HG02840 (cell line): ENCODE results near the gene PROZ.

Source experiments
- ATAC-seq: cut with Tn5 transposase; IDR thresholded peaks from one replicate; pipeline ENCODE4 v1.9.1; 2021; ENCODE audit warnings: mild to moderate bottlenecking, moderate library complexity, moderate number of reproducible peaks; ENCODE audit not compliant: unreplicated experiment, low FRiP score

Gene PROZ

GRCh38 chr13:113119166-113119821, 39.2 kb upstream of the PROZ start:
- ATAC-seq = no peak

DNA sequence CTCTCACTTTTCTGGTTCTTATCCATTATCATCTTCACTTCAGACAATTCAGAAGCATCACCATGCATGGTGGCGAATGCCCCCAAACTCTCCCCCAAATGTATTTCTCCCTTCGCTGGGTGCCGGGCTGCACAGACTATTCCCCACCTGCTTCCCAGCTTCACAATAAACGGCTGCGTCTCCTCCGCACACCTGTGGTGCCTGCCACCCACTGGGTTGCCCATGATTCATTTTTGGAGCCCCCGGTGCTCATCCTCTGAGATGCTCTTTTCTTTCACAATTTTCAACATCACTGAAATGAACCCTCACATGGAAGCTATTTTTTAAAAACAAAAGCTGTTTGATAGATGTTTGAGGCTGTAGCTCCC, 38.6 kb upstream of the PROZ start:
- no peak for ATAC-seq

DNA sequence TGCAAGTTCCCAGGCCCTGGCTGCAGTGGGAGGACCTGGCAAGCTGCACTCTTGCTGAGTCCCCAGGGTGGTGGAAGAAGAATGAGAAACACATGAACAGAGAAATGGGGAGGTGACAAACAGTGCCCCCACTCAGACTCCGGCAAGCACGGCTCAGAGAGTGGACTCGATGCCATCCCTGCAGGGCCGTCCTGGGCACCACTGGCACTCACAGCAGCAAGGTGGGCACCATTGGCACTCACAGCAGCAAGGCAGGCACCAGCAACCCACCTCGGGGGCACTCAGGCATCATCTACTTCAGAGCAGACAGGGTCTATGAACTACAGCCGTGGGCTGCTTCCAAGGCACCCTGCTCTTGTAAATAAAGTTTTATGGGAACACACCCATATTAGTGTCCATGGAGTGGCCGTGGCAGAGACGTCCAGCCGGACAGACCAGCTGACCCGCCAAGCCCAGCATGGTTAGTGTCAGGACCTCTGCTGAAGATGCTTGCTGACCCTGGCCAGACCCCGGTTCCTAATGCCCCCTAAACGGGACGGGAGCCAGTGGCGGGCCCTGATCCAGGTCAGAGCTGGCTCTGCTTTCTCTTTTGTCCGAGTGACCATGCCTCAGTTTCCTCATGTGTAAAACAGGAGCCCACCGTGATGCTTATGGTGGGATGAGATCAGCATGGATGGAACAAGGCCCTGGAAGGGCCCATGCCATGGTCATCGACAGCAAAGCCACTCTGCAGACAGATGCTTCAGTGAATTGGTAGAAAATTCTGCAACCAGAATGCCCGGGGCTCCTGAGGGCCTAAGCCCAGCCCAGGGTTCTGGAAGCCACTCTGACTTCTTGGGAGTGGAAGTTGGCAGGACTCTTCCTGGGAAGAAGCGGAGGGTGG, 37.9 kb upstream of the PROZ start:
- no peak for ATAC-seq

- ATAC-seq = no peak
These were observed 37.1 kb upstream of the PROZ start for GRCh38 chr13:113121183-113121927.

DNA sequence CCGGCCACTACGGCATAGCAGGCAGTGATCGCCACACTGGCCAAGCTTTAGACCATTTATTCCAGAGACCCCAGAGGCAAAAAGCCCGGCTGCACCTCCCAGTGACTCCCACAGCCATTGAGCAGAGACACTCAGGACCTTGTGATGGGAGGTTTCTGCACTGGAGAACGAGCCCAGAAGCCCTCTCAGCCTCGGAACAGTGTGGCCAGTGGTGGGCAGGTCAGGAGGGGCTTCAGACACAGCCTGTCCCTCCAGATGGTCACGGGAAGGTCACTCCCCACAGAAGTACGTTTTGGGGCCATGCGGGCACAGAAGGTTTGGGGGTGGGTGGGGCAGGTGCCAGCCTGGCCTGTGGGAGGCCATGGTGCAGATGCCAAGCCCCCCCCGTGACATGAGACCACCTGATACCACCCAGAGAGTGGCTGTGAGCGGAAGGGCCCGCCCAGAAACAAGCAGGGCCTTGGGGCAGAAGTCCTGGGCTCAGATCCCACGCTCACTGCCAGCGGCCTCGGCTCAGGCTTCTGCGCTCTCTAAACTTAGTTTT, 36.4 kb upstream of the PROZ start:
- no peak for ATAC-seq

DNA sequence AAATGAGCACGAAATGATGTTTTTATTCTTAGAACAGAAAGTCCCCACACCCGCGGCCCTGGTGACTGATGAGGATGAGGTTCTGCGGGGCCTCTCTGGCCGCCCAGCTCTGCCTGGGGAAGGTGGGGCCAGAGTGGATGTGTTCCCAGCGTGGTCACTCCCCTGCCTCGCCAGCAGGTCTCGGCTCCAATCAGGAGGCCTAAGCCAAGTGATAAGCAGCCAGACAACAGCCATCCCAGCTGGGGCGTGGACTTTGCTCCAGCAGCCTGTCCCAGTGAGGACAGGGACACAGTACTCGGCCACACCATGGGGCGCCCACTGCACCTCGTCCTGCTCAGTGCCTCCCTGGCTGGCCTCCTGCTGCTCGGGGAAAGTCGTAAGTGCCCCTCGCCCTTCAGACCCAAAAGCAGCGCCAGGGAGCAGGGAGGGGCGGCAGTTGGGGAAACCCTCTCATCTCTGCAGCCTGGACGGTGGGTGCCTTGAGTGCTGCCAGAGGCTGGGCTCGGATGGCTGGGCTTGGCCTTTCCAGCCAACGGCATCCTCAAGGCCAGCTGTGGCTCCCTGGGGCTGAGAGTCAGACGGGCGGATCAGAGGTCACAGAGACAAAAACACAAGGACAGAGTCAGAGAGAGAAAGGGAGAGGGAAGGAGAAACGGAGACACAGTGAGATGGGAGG, 35.8 kb upstream of the PROZ start, which contains the start of gene F10:
Gene F10, plus strand, starts transcription at position 250 of the 676 bp plus-strand sequence. Its CDS starts 57 bp downstream, at position 307.
- no peak for ATAC-seq

- ATAC-seq = no peak
These were observed 34.9 kb upstream of the PROZ start for GRCh38 chr13:113123226-113124201.

GRCh38 chr13:113124211-113124970, 34.1 kb upstream of the PROZ start:
- ATAC-seq = no peak

DNA sequence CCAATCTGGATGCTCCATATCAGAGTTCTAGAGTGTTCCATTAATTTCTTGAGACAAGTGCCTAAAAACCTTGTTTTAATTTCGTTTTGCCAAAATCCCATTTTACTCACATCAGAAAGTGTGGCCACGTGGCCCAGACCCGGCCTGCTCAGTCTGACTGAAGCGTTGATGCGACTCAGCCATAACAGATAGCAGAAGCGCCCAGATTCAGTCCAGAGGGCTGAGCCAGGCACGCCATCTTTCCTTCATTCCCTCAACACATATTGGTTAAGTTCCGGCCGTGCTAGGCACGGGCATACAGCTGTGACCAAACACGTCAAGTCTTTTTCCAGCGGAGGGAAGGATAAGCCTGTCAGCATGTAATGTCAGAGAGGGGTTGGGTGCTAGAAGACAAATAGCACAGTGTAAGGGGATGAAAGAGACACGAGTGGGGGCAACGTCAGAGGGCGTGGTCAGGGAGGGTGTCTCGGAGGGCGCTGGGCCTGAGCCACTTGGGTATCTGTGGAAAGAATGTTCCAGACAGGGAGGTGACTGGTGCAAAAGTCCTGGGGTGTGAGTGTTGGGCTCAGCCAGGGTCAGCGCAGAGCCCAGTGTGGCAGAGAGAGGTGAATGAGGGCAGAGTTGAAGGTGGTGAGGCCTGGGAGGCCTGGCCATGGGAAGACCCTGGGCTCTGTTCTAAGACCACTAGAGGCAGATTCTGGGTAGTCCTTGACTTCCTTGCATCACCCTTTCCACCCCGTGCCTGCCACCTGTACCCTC, 32.8 kb upstream of the PROZ start:
- ATAC-seq = no peak

- no peak for ATAC-seq
These were observed 31.9 kb upstream of the PROZ start for GRCh38 chr13:113126265-113127150.

GRCh38 chr13:113129480-113129879, 29.0 kb upstream of the PROZ start:
- ATAC-seq = no peak

DNA sequence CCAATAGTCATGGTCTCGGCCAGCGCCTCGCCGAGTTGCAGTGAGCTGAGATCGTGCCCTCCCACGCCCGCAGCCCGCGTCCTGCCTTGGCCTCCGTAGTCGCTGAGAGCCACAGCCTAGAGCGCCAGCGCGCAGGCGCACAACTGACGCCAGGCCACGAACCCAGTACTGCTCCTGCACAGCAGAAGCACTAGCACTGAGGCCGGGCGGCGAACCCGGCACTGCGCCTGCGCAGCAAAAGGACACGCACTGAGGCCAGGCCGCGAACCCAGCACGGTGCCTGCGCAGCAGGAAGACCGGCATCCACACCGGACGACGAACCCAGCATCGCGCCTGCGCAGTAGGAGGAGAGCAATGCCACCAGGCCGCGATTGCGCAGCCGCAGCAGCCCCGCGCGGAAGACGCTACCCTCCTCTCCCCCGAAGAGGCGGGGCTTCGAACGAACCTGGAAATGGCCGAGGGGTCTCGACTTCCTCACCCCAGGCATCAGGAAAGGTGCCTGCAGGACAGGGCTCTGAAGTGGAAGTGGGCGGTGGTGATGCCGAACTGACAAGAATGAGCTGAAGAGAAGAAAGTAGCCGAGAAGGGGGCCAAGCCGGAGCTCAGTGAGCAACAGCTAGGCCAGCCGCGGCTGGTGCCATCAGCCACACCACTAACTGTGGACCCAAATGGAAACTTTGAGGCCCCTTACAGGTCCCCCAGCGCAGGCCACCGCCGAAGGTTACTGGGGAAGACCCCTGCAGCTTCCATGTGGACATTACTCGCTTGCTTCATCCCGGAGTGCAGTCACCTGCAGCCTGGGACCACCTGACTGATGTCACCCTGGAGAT, 28.3 kb upstream of the PROZ start:
- no peak for ATAC-seq

GRCh38 chr13:113135281-113135760, 23.1 kb upstream of the PROZ start:
- no peak for ATAC-seq

- ATAC-seq = no peak
These were observed 20.7 kb upstream of the PROZ start for GRCh38 chr13:113137691-113138298.

- ATAC-seq = no peak
These were observed 19.5 kb upstream of the PROZ start for GRCh38 chr13:113138792-113139551.
